COLO668 (cell line): ENCODE data around the gene DOCK3.
"Not testable (repeated sequence)": the region's sequence is repeated elsewhere in the genome, so short reads cannot be mapped to it uniquely, and the experiment has no call there.

Source experiments
- DNase-seq: peaks from one replicate; lab custom pipeline; 2025; ENCODE audit not compliant: unreplicated experiment; lab: John Stamatoyannopoulos, UW

Gene DOCK3

DNA sequence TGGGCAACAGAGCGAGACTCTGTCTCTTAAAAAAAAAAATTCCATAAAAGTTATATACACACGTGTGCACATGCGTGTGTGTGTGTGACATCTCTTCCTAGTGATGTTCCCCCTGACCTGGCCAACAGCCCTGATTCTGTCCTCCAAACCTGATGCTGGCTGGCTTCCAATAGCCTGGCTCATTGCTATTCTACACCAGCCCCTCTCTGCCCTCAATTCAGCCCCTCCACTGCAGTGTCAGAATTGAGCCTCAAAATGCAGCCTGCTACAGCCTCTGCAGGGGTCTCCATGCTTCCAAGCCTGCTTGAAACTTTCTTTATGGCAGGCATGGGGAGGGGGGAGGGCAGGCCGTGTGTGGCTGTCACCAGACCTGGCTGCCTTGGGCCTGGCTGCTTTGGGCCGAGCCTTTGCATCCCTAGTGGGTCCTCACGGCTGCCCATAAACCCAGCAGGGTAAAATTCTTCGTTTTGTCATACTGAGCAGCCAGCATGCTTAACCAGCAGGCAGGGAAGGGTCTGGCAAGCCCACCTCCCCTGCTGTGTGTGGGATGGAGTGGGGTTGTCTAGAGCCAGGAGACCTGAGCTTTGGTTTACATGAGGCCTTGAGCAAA is 22.7 kb upstream of the DOCK3 start:
- no peak for DNase-seq

DNA sequence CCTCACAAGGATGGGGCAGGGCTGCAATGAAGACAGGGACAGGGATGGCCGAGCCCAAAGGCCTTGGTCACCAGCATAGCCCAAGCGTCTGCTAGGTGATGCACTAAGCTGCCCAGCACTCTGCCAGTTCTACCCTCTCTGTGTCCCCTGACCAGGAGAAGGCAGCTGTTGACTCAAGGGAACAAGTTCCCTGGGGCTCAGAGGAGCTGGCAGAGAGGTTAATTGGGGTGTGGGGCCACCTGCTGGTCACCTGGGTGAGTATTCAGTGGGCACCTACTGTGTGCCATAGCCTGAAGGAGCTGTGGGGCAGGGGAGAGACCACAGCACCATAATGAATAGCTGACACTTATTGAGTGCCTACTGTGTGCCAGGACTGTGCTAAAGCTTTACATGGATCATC is 22.0 kb upstream of the DOCK3 start:
- peak; percentile 45 for DNase-seq

DNA sequence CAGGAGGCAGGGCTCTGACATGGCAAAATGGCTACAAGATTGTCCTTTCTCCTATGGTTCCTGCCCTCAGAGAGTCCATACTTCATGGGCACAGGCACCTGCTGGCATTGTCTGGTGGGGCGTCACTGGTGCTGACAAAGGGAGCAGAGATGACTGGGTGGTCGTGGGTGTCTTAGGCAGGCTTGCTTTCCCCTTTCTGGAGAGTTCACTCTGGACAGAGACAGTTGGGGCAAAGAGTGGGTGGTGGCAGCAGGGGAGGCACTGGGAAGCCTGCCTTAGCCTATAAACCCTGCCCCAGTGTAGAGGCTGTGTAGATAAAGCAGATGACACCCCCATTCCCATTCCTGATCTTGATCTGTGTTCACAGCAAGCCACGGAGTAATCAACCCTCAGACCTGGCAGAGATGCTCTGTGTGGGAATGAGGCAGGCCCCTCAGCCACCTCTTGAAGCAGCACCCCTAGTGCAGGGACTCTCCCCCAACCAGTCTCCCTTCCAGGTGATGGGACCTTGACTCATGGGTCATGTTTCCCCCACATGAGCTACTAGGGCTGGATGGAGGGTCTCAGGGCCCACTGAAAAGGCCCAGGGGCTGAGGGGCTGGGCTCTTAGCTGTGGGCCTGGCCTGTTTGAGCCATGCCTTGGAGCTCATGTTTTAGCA is 20.7 kb upstream of the DOCK3 start:
- DNase-seq = no peak

DNA sequence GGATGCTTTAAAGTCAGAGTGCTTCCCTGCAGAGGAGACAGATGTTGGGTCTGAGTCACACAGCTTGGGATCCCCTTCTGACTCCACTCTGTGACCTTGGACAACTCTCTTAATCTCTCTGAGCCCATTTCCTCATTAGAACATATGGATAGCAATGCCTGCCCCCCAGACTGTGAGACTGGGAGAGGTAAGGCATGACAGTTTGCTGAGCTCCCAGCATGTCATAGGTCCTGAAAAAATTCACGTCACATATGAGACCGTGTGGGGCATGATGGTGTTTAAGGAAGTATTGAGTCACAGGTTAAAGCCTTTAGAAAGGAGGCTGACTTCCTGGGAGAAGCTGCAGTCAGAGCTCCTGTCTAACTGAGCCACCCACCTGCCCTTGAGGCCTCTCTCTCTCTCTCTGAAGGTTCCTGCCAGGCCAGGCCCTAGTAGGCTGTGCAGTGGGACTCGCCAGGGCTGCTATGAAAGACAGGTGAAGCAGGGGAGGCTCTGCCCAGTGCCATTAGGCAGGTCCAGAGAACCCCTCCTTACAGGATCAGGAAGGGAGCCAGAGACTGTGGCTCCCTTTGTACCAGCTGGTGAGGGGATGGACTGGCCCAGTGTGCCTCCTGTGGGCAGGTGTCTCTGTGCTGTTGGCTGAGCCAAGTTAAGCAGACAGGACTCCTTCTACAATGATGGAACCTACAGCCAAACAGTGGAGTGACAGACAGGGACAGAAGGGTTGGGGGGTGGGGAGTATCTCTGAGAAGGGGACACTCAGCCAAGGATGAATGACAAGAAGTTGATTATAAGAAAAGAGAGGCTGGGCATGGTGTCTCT is 19.5 kb upstream of the DOCK3 start:
- DNase-seq = no peak

DNA sequence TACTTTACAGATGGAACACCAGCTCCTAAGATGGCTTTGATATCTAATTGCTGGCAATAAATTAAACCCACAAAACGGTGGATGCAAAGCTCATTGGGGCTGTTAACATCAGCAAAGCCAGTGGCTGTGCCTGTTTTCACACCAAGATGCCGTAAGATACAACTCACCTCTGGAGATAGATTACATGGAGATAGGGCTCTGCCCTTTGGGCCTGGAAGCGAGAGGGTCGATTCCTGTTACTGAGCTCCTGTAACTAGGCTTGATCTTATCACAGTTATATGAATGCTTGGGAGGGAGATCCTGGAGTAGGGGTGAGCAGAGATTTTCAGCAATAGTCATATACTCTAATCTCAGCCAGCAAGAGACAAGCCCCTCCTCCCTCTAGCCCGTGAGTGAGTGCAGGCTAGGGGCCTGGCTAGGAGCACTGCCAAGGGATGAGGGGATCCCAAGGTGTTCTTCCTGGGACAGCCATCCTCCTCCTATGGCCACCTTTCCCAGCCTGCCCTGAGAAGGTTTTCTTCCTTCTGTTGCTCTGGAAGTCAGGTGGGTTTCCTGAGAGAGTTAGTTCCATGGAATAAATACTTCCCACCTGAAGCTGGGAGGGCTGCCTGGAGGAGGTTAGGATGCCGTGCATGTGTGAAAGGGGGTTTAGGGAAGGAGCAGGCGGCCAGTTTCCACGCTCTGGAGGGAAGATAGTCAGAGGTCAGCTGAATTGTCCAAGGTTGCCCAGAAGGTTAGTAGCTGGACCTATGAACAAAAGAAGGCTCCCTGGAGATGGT is 18.1 kb upstream of the DOCK3 start:
- DNase-seq = no peak

DNA sequence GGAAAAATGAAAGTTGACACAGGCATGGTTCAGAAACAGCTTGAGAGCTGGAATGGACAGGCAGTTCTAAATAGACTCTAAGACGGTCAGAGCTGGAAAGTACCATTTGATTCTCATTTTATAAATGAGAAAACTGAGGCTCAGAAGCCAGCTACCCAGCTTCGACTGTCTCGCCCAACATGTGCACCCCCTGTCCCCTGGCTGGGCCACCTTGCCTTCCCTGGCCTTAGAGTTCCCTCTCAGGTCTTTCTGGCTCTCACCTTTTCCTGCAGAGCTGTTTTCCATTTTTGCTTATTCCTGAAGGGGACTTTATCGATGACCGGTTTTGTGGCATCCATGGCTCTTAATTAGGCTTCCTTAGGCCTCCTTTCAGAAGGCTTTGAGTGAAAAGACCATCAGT is 17.3 kb upstream of the DOCK3 start:
- no peak for DNase-seq

DNA sequence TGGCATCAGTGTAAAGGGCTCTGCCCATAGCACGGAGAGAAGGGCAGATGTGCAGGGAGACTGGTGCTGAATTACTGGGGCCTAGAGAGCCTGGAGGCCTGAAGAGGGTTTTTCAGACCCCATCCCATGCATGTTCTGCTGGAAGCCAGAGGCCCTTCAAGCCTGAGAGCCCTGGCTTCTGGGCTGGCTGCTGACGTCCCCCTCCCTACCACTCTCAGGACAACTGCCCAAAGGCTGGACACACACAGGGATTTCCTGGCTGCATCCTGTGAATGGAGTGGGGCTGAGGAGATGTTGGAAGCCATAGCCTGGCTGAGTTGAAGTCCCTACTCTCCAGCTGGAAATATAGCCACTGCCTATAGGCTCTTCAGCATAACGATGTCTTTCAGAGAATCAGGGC is 16.9 kb upstream of the DOCK3 start:
- DNase-seq = no peak

DNA sequence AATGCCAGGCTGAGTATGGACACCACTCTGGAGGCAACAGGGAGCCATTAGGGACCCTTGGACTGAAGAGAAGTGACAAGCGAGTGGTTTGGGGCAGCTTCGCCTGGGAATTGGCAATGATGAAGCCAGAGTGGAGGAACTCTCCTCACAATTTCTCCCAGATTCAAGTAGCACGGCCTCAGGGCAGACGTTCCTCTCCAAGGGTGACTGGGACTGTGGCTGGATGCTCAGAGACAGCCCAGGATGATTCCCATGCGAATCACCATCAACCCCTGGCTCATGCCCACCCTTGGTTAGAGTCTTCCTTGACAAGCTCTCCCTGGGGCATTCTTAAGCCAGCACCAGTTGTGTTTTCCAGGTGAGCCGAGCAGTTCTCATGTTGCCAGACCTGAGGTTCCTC is 16.3 kb upstream of the DOCK3 start:
- DNase-seq = no peak

DNA sequence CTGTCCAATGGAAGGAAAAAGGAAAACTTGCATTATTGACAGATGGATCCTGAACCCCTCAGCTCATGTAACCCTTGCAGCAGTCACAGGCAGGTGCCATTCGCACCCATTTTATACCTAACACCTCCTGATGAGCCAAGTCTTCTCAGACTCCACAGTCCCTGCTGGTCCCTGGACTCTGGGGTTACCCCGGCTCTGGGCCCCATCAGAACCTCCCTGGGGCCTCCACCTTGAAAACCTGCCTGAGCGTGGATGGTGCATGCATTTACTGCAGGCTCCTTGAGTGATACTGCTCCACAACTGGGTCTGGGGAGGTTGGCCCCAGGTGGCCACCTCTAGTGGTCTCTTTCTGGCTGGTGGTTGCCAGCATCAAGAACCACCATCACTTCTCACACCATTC is 15.9 kb upstream of the DOCK3 start:
- no peak for DNase-seq

DNA sequence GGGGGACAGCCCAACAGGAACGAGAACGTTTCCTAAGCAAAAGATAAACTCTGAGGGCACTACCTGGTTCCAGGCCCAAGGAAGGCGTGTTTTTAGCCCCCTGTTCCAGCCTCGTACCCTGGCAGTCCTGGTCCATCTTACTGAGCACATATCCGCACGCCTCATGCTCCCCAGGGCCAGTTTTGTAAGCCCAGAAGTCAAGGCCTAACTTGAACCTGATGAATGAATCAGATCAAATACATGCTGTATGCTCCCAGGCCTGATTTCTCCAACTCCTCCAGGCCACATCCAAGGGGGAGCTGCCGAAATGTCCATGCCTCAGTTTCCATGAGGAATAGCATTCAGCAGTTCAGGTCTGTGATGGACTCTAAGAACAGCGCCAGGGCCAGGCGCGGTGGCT is 14.3 kb upstream of the DOCK3 start:
- DNase-seq = no peak

DNA sequence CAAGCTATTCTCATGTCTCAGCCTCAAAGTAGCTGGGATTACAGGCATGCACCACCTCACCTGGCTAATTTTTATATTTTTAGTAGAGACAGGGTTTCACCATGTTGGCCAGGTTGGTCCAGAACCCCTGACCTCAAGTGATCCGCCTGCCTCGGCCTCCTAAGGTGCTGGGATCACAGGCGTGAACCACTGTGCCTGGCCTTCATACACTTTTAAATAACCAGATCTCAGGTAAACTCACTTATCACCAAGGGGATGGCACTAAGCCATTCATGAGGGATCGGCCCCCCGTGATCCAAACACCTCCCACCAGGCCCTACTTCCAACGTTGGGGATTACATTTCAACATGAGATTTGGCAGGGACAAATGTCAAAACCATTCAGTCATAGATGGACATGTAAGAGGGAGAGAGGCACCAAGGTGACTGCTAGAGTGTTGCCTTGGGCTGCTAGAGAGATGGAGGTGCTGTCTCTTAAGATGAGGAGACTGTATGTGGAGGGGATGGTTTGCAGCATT is 13.3 kb upstream of the DOCK3 start:
- DNase-seq = no peak

DNA sequence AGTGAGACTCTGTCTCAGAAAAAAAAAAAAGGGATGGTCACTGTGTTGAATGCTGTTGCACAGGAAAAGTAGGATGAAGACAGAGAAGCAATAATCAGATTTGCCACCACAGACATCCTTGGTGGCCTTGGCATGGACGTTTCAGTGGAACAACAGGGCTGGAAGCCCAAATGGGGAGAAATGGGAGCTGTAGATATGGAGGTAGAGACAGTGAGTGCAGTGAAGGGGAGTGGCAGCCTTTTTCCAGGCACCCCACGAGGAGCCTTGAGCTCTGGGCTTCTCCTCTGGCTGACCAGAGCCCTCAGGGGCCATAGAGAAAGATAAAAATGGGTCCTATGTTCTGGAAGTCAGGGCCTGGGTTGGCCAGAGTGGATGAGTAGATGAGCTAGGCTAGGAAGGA is 12.3 kb upstream of the DOCK3 start:
- no peak for DNase-seq

DNA sequence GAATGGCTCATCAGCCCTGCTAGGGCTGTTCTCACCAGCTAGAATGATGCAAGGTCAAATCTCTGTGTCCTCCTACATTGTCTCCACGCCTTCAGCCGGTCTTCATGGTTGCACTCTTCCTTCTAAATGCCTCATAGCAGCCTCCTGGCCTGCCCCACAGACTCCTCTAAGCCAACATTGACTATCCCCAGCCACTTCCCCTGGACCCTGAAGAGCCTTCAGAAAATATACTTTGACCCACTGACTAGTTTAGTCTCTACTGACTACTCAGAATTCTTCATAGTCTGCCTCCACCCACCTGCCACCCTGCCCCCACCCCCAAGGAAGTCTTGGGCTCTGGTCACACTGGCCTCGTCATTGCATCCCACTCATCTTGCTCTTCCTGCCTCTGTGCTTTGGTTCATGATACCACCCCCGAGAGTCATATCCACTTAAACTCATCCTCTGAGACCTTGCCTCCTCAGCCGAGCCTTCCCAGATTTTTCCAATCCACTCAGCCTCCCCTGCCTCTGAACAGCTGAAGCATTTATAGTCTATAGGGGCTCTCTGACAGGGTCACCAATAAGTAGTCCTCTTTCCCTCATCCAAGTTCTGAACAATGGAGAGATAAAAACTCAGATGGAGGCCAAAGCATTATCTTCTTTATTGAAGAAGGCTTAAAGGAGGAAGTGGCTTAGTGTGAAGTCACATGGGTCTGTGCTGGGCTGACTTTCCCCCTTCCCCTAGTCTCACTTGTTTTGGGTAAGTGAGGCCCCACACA is 9.5 kb upstream of the DOCK3 start:
- no peak for DNase-seq

DNA sequence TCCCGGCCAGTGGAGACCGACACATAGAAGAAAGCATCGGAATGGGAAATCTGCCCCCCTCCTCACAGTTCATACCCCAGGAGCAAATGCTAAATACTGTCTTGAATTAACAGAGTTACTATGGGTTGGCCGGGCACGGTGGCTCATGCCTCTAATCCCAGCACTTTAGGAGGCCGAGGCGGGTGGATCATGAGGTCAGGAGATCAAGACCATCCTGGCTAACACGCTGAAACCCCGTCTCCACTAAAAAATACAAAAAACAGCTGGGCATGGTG is 8.9 kb upstream of the DOCK3 start:
- DNase-seq = not testable (repeated sequence)

DNA sequence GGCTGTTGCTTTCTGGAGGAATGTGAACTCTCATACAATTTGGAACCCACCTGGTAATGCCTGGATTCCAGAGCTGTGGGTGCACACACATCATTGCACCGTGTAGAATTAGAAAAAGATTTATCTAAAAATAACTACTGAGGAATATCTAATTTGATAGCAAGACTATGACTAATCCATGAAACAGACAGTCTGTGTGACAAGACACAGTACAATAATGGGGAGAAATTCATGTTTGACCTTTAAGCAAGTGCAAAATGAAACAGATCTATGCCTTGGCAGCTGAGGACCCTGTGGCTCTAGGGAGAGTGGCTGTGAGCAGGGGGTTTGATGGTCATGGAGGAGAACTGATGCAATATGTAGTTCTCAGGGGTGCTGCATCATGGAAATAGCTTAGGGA is 7.9 kb upstream of the DOCK3 start:
- DNase-seq = no peak

DNA sequence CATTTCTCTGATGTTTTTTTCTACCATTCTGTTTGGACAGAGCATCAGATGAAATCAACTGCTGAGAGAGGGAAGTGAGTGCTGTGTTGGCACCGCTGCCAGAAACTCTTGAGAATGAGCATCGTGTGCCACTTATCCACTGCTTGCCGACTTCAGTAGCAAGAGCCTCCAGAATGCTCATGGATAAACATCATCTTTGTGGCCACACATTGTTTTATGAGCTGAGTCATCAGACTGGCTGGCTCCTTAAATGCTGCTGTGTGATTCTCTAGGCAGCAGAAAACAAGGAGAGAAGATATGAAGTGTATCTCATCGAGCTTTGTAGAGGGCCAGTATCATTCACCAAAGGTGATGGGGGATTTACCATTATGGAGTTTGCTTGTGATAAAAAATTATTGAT is 3.4 kb upstream of the DOCK3 start:
- no peak for DNase-seq

DNA sequence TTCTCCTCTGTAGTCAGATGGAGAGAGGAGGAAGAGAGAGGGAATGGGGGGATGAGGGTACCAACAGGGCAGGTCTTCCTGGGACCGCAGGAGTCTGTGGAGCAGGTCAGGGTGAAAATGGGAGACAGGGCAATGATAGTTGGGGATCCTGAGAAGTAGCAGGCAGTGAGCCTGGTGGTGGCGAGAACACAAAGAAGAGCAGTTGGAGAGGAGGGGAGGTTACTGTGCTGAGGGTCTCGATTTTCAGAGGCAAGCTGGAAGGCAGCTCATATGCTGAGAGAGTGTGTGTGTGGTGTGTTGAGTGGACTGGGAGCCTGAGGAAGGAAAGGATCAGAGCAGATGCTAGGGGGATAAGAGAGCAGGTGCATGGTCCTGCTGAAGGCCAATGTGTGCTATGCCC is 2.1 kb upstream of the DOCK3 start:
- no peak for DNase-seq

DNA sequence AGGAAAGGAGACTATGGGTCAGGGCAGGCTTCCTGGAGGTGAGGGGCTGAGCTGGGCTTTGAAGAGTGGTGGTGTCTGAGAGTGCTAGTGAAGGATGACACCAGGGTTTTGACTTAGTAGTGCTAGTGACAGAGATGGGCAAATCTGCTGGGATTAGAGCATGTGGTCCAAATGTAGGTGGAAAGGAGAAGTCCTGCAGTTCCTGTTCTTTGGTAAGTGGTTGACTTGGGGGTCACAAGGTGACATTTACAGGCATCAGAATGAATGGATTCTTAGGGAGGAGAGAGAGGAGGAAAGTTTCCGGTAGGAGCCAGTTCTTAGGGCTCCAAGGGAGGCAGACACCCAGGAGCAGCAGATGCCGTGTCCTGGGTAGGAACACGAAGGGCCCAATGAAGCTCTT is 796 bp upstream of the DOCK3 start:
- no peak for DNase-seq

DNA sequence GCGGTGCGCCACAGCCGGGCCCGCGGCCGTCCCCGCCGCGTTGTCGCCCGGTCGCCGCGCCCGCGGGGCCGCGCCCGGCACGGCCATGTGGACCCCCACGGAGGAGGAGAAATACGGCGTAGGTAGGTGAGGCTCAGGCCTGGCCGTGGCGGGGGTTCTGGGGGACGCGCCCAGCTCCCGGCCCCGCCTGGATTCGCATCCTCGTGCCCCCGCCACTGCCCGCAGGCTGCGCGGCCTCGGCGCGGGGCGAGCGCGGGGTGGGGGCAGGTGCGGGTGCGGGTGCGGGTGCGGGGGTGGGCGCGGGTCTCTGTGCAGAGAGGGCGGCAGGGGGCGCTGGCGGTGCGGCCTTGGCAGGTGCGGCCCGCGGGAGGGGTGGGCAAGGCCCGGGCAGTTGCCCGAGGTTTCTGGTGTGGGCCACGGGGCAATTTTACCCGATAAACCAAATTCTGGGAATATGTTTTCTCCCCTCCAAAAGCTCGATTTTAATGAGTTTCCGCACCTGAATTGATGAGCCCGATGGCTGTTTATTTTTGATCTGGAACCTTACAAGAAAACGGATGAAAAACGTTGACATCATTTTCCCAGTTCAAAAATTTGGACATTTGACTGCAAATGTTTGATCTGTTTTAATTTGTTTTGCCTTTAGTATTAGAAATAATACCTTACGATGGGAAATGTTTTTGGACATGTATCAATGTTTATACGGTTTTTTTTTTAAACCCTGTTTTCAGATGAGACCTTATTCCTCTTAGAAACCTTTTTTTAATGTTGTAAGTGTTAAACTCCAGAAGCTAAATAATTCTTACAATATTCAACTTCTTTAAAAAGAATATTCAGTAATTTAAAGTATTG is 678 bp downstream of the DOCK3 start:
- DNase-seq = peak; percentile 50
